GM20431 (cell line): Measurements from ENCODE around the gene SAMD14.

Experiments
- in situ Hi-C: fragments of 300-500 bp; cut with MseI, MboI; formaldehyde crosslinking; loops from one replicate; pipeline ENCODE4 v1.15.0; 2020; ENCODE audit warnings: low sequenced_read_pairs; ENCODE audit not compliant: unreplicated experiment

The SAMD14 gene

GRCh38 chr17:50165867-50166517 is 36.0 kb upstream of the SAMD14 start, which contains the start of gene SGCA:
Gene SGCA, plus strand, starts transcription at chr17:50166005. Its CDS starts 36 bp downstream, at chr17:50166041.
- in situ Hi-C loops = no loop called here

DNA sequence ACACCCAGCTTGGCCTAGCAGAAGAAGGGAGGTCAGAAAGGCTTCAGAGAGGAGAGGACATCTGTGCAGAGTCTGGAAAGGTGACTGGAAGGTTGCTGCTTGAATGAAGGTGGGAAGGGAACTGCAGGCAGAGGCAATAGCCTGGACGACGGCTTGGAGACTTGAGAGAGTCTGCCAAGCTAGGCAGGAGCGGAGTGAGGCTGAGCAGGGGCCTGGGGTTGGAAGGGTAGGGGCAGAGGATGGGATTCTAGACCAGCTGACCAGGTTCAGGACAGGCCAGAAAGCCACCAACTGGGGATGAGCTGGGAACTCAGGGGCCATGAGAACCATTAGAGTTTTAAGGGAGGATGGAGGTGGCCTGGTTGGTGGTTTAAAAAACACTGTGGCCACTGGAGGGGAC is 35.5 kb upstream of the SAMD14 start:
- in situ Hi-C loops = no loop called here

- in situ Hi-C loops = no loop called here
These were observed 35.1 kb upstream of the SAMD14 start for GRCh38 chr17:50165066-50165465.

DNA sequence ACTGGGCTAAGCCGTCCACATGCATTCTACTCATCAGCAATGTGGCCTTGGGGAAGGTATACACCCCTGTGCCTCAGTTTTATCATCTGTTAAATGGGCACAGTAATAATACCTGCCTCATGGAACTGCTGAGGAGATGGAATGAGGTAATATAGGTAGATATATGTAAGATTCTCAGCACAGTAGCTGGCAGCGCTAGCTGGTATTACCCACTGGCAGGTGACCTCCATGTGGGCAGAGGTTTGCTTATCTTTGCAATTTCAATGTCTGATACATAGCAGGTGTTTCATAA is 34.7 kb upstream of the SAMD14 start:
- in situ Hi-C loops = no loop called here

DNA sequence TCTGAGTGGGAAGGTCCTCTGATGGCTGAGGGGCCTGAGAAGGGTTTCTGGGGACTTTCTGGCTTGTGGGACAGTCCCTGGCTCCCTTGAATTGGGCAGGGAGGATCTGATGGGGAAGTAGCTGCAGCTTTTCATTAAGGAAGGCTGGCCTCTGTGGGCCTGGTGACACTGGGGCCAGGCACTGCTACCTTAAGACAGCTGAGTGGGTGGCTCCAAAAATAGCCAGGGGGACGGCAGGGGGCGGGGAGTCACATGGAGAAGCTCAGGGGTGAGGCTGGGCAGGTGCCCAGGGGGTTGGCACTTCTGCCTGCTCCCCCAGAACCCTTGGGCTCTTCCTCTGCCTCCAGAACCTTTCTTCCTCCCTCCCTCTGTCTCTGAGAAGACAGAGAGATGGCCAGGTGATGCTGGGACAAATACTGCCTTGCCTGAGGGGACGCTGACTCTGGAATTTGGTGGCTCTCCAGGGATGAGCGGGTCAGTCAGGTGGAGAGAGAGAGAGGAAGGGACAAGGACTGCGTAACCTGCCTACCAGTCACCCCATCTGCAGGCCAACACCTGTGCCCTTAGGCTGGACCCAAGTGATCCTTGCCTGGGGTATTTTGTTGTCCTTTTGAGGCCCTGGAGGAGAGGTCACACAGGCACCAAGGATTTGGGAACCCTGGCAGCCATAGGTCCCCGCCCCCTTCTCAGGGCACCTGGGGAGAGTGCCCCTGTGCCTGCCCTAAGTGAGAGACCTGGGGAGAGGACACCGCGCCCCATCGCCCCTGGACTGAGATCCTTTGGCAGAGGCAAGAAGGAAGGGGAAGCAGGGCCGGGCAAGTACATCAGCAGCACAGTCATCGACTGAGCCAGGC is 34.1 kb upstream of the SAMD14 start:
- in situ Hi-C loops = no loop called here

DNA sequence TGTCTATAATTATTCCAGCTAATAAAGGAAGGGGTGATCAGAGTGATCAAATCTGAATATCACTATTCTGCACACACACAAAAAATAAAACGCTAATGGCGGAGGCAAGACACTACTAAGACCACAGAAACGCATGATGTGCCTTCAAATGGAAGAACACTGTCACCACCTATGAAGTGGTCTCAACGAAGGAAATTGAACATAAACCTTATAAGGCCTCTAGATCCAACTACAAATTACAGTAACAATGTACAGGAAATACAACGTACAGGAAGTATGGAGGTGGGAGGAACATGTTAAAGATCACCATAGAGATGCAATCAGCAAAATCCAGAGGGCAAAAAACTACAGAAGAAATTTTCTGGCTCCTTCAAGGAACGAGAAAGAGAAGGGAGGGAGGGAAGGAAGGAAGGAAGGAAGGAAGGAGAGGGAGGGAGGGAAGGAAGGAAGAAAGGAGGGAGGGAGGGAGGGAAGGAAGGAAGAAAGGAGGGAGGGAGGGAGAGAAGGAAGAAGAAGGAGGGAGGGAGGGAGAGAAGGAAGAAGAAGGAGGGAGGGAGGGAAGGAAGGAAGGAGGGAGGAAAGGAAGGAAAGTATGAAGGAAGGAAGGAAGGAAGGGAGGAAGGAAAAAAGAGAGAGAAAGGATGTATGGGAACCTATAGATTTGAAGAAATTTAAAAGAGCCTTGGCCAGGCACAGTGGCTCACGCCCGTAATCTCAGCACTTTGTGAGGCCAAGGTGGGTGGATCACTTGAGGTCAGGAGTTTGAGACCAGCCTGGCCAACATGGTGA is 32.7 kb upstream of the SAMD14 start:
- in situ Hi-C loops = no loop called here

- in situ Hi-C loops = no loop called here
These were observed 31.9 kb upstream of the SAMD14 start for GRCh38 chr17:50161911-50162288.

DNA sequence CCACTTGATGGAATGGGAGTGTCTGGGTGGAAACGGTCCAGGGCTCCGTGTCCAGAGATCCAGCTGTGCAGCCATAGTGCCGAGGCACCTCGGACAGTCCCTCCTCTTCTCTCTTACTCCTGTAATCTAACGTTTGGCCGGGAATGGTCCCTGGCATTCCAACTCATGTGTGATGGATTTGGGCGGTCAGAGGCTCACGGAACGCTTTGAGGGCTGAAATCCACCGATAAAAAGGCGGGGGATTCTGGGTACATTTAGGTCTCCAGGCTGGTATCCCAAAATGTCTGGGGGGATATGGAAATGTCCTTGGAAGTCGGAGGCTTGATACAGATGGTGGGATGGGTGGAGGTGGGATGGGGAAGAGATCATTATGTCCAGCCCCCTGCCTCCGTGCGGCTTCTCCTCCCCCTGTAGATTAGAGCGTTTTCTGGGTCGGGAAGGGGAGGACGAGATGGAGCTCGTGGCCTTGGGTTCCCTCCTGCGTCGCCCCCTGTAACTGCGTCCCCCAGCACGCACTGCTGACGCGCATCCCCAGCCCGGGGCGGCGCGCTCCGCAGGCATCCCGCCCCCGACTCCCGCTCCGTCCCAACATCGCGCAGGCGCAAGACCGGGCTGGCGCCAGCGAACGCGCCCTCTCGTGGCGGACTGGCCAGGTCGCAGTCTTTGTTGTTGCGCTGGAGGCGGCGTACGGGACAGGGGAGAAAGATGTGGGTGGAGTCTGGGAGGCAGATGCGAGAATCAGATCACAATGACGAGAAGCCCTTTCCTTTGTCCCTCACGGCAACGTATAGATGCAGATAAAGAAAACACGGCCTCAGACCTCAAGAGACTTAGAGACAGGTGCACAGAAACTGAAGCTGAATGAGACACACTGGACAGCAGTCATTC is 31.3 kb upstream of the SAMD14 start:
- in situ Hi-C loops = no loop called here

DNA sequence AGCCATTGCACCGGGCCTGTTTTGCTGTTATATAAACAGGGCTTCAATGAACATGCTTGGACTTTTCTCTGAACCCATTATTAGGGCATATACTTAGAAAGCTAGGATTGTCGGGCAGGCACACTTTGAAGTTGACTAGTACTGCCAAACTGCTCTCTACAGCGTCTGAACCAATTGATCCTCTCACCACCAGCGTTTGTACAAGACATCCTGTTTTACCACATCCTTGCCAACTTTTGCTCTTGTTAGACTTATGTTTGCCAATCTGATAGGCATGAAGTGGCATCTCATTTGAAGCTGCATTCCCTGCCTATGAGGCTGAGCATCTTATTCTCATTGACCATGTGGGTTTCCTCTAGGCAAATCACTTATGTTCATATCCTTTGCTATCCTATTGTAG is 27.9 kb upstream of the SAMD14 start:
- in situ Hi-C loops = no loop called here

DNA sequence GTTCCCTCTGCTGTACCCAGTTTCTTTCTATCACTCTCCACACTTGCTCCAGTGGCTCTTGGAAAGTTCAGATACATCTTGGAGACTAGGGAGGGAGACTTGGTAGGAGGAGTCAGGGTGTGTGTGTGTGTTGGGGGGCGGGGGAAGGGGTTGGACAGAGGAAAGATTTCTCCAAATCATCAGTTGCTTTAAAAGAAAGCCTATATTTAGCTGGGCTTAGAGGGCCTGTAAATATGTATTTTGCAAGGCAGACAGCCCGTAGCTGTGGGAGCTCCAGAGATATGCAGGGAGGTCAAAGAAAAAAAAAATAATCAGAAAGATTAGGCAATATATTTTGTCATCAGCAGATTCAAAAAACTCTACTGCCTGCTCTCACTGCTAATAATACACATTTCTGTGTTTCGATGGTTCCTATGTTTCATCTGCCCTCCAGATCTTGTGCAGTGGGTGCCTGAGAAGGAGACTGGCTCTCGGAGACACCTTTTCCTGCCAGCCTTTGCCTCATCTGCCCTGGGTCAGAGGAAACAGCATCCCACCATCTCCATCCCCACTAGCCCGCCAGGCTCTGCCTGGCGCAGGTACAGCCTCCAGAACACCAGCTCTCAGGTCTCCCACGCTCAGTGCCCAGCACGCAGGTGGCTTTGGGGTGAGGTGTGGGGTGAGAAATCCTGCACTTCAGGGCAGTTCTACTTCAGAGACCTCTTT is 25.3 kb upstream of the SAMD14 start:
- in situ Hi-C loops = no loop called here

DNA sequence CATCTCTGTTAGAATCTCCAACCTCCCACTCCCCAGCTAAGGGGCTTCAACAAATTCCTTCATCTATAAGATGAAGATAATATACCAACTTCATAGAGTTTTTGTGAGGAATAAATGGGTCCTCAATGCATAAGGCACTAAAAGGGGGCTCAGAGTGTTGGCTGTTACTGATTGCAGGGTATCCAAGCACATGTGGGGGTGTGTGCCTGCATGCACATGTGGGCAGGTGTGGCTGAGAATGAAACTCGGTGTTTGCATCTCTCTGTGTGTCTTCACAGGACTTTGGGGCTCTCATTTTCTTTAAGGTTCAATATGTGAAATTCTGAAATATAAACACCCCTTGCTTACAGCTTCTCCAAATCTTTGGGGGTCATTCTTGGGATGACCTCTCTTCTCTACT is 24.6 kb upstream of the SAMD14 start:
- in situ Hi-C loops = no loop called here

DNA sequence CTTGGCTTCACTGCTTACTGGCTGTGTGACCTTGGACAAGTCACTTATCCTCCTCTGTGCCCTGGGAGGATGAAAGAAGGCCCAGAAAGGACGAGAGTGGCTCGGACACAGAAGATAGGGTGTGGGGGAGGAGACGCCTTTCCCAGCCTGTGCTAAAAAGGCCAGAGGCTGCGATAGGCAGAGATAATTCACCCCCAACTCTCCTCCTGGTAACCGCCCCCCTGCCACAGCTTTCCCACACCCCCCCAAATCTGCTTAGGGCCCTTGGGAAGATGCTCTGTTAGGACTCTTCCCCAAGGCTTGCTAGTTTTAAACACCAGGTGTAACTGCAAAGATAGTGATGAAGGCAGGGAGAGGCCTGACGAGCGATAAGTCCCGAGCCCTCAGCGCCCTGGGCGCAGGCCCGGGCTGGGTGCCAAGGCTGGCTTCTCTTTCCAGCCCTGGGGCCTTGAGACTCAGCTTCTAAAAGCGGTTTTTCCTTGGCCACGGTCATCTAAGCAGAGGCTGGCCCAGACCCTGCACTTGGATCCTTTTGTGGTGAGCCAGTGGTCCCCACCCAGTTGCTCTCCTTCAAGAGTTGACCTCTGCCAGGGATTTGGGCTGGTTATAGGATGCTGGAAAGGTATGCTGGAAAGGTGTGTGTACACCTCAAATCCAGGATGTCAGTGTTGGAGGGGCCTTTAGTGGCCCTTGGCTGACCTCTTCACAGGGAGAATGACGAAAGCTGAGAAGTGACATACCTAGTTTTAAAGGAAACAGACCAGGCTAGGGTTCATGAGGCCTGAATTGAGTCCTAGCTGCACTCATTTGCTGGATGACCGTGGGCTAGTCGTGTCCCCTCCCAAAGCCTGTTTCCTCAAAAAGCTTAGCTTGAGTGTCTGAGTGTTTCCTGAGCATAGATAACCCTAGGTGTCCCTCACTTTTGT is 24.0 kb upstream of the SAMD14 start:
- in situ Hi-C loops = no loop called here

- in situ Hi-C loops = no loop called here
These were observed 22.8 kb upstream of the SAMD14 start for GRCh38 chr17:50152736-50153135.

DNA sequence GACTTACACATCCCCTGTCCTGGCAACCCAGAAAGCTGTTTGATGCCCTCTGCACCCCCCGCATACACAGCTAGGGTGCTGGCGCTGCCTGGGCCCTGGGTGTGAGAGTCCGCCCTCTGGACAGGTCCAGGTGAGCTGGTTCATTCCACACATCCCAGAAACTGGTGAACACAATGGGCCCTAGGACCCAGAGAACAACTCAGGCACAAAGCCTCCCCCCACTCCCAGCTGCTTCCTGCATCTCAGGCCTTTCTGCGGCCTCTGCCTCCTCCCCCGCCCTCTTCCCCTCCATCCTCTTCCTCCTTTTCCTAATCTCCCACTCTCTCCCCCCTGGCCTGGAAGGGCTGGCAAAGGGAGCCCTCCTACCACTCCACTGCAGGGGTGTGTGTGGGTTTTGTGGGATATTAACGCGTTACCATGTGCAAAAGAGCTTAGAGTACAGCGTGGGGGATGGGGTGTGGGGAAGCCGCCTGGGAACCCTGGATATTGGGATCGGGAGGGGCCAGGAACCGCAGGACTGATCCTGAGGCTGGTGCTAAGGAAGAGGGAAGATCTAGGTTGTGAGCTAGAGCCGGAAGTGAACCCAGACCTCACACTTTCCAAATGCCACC is 22.1 kb upstream of the SAMD14 start:
- in situ Hi-C loops = no loop called here

- in situ Hi-C loops = no loop called here
These were observed 21.3 kb upstream of the SAMD14 start for GRCh38 chr17:50151041-50151936.

DNA sequence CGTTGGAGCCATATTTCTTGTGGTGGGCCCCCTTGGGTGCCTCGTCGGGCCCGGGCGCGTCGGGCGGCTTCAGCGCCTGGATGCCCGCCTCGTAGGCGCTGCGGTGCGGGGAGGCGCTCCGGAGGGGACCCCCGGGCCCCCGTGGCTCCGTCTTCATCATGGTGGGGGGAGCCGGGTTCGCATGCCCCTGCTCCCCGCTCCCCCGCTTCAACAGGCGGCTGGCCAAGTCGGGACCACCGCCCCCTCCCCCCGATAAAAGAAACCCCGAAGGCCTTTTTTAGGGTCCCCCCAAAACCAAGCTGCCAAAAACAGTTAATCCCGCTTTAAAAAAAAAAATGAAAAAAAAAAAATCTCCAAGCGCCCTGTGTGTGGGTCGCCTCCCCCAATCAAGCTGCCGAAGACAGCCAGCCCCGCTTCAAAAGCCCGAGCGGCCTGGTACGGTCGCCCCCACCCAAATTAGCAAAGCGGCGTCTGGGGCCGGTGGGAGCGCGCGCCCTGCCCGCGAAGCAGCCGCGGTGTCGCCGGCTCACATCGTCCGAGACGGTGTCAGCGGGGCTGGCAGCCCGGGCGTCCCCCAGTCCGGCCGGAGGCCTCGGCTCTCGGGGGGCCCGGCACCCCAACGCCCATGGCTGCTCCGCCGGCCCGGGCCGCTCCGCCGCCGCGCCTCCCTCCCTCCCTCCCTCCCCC is 20.5 kb upstream of the SAMD14 start, which contains the start of gene PPP1R9B:
Gene PPP1R9B (minus strand): TSS at position 324 of the 687 bp plus-strand sequence. CDS start 164 bp downstream, at position 160.
- in situ Hi-C loops = no loop called here
